ENCODE data around the gene EPHA4.

The EPHA4 gene

GRCh38 chr2:221601376-221601775 is 29.3 kb upstream of the EPHA4 start:
- H3K9me2 ChIP-seq (replicated peaks; ENCODE audit: low read depth, low read length): no peaks in the 10 kb centered on the region

GRCh38 chr2:221600388-221600787 is 28.3 kb upstream of the EPHA4 start:
- Histone ChIP-seq H3K4me2 (ENCODE audit: low read depth, low read length, poor library complexity, severe bottlenecking) (no peak overlapping the region), H3K27me3 (ENCODE audit: insufficient read depth, low read length, poor library complexity, severe bottlenecking) (no peaks in the 10 kb centered on the region), H3K36me3 (ENCODE audit: insufficient read depth, low read length) (no peaks in the 10 kb centered on the region), H3F3A (ENCODE audit: low read depth) (no peaks in the 10 kb centered on the region), H3K4me1 (ENCODE audit: insufficient read depth, low read length, poor library complexity, severe bottlenecking) (no peaks in the 10 kb centered on the region), H3K4me3 (ENCODE audit: low read length, poor library complexity, severe bottlenecking) (no peak overlapping the region), H3K9me3 (ENCODE audit: insufficient read depth, low read depth, low read length) (no peaks in the 10 kb centered on the region), H4K20me1 (ENCODE audit: insufficient read depth, low read length, poor library complexity, severe bottlenecking) (no peaks in the 10 kb centered on the region), H2AFZ (ENCODE audit: low read length) (no peak overlapping the region), H3K79me2 (ENCODE audit: insufficient read depth, low read length) (no peaks in the 10 kb centered on the region), H3K9me2 (replicated peaks; ENCODE audit: low read depth, low read length) (no peaks in the 10 kb centered on the region), H3K9ac (ENCODE audit: low read depth, low read length, poor library complexity, severe bottlenecking) (no peak overlapping the region)
- TF ChIP-seq, protein P1, sequence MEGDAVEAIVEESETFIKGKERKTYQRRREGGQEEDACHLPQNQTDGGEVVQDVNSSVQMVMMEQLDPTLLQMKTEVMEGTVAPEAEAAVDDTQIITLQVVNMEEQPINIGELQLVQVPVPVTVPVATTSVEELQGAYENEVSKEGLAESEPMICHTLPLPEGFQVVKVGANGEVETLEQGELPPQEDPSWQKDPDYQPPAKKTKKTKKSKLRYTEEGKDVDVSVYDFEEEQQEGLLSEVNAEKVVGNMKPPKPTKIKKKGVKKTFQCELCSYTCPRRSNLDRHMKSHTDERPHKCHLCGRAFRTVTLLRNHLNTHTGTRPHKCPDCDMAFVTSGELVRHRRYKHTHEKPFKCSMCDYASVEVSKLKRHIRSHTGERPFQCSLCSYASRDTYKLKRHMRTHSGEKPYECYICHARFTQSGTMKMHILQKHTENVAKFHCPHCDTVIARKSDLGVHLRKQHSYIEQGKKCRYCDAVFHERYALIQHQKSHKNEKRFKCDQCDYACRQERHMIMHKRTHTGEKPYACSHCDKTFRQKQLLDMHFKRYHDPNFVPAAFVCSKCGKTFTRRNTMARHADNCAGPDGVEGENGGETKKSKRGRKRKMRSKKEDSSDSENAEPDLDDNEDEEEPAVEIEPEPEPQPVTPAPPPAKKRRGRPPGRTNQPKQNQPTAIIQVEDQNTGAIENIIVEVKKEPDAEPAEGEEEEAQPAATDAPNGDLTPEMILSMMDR (conservative IDR thresholded peaks at IDR 0.05; ENCODE audit: low read length): no peak
- no peak for TF ChIP-seq EZH2phosphoT487 (IDR thresholded peaks at IDR 0.05; ENCODE audit: borderline replicate concordance)

More at GRCh38 chr2:221601376-221601775, 29.3 kb upstream of the EPHA4 start:
- Histone ChIP-seq H3K9me3 (ENCODE audit: insufficient read depth, low read depth, low read length) (no peaks in the 10 kb centered on the region), H2AFZ (ENCODE audit: low read length) (no peak overlapping the region), H3K36me3 (ENCODE audit: insufficient read depth, low read length) (no peaks in the 10 kb centered on the region), H3K9ac (ENCODE audit: low read depth, low read length, poor library complexity, severe bottlenecking) (no peak overlapping the region), H3K27me3 (ENCODE audit: insufficient read depth, low read length, poor library complexity, severe bottlenecking) (no peaks in the 10 kb centered on the region), H3K4me1 (ENCODE audit: insufficient read depth, low read length, poor library complexity, severe bottlenecking) (no peaks in the 10 kb centered on the region), H3K4me2 (ENCODE audit: low read depth, low read length, poor library complexity, severe bottlenecking) (no peak overlapping the region), H3K79me2 (ENCODE audit: insufficient read depth, low read length) (no peaks in the 10 kb centered on the region), H4K20me1 (ENCODE audit: insufficient read depth, low read length, poor library complexity, severe bottlenecking) (no peaks in the 10 kb centered on the region), H3F3A (ENCODE audit: low read depth) (no peaks in the 10 kb centered on the region), H3K4me3 (ENCODE audit: low read length, poor library complexity, severe bottlenecking) (no peak overlapping the region)
- TF ChIP-seq, protein P1 (conservative IDR thresholded peaks at IDR 0.05; ENCODE audit: low read length): no peak
- no peak for TF ChIP-seq EZH2phosphoT487 (IDR thresholded peaks at IDR 0.05; ENCODE audit: borderline replicate concordance)

GRCh38 chr2:221596192-221596591 is 24.1 kb upstream of the EPHA4 start:
- H3K9ac ChIP-seq (ENCODE audit: low read depth, low read length, poor library complexity, severe bottlenecking): no peak overlapping the region
- H3K9me3 ChIP-seq (ENCODE audit: insufficient read depth, low read depth, low read length): no peaks in the 10 kb centered on the region
- no peaks in the 10 kb centered on the region for H3K27me3 ChIP-seq (ENCODE audit: insufficient read depth, low read length, poor library complexity, severe bottlenecking)
- H3K9me2 ChIP-seq (replicated peaks; ENCODE audit: low read depth, low read length): no peaks in the 10 kb centered on the region
- no peaks in the 10 kb centered on the region for H4K20me1 ChIP-seq (ENCODE audit: insufficient read depth, low read length, poor library complexity, severe bottlenecking)
- TF ChIP-seq, protein P1 (conservative IDR thresholded peaks at IDR 0.05; ENCODE audit: low read length): no peak
- TF ChIP-seq EZH2phosphoT487 (IDR thresholded peaks at IDR 0.05; ENCODE audit: borderline replicate concordance): no peak
- no peaks in the 10 kb centered on the region for H3F3A ChIP-seq (ENCODE audit: low read depth)
- no peak overlapping the region for H3K4me3 ChIP-seq (ENCODE audit: low read length, poor library complexity, severe bottlenecking)
- H3K4me1 ChIP-seq (ENCODE audit: insufficient read depth, low read length, poor library complexity, severe bottlenecking): no peaks in the 10 kb centered on the region
- no peaks in the 10 kb centered on the region for H3K79me2 ChIP-seq (ENCODE audit: insufficient read depth, low read length)
- H2AFZ ChIP-seq (ENCODE audit: low read length): no peak overlapping the region
- H3K4me2 ChIP-seq (ENCODE audit: low read depth, low read length, poor library complexity, severe bottlenecking): no peak overlapping the region
- H3K36me3 ChIP-seq (ENCODE audit: insufficient read depth, low read length): no peaks in the 10 kb centered on the region

All from Loucy (cell line).